Central memory CD8-positive, alpha-beta T cell (primary cell): ENCODE measurements around the gene CHCHD6.

ENCODE experiments used
- ATAC-seq: fragments of 150-1000 bp; cut with Tn5 transposase; replicated peaks from 2 replicates; pipeline ENCODE4 v1.10.0; 2022; ENCODE audit warnings: mild to moderate bottlenecking, moderate FRiP score, moderate number of reproducible peaks; ENCODE audit not compliant: poor library complexity, severe bottlenecking; ENCODE audit errors: extremely low read depth
- DNase-seq, 2 donors: peaks; one replicate each; pipeline ENCODE4 v3.0.0; 2021; ENCODE audit warnings: low spot score in 2 of 2
- H3K27ac Mint-ChIP-seq: one replicate; pipeline ENCODE4 v1.8.0; 2022; ENCODE audit warnings: low read depth, mild to moderate bottlenecking, moderate library complexity, mixed read lengths
- H3K27me3 Mint-ChIP-seq: one replicate; pipeline ENCODE4 v1.8.0; 2022; ENCODE audit warnings: mixed read lengths
- H3K36me3 Mint-ChIP-seq: one replicate; pipeline ENCODE4 v1.8.0; 2022; ENCODE audit warnings: mild to moderate bottlenecking, moderate library complexity, mixed read lengths; ENCODE audit not compliant: insufficient read depth
- H3K4me1 Mint-ChIP-seq: one replicate; pipeline ENCODE4 v1.8.0; 2022; ENCODE audit warnings: mixed read lengths
- H3K4me3 Mint-ChIP-seq: one replicate; pipeline ENCODE4 v1.8.0; 2022; ENCODE audit warnings: mild to moderate bottlenecking, moderate library complexity, mixed read lengths
- H3K9me3 Mint-ChIP-seq: one replicate; pipeline ENCODE4 v1.8.0; 2022; ENCODE audit warnings: mixed read lengths

CHCHD6 gene

DNA sequence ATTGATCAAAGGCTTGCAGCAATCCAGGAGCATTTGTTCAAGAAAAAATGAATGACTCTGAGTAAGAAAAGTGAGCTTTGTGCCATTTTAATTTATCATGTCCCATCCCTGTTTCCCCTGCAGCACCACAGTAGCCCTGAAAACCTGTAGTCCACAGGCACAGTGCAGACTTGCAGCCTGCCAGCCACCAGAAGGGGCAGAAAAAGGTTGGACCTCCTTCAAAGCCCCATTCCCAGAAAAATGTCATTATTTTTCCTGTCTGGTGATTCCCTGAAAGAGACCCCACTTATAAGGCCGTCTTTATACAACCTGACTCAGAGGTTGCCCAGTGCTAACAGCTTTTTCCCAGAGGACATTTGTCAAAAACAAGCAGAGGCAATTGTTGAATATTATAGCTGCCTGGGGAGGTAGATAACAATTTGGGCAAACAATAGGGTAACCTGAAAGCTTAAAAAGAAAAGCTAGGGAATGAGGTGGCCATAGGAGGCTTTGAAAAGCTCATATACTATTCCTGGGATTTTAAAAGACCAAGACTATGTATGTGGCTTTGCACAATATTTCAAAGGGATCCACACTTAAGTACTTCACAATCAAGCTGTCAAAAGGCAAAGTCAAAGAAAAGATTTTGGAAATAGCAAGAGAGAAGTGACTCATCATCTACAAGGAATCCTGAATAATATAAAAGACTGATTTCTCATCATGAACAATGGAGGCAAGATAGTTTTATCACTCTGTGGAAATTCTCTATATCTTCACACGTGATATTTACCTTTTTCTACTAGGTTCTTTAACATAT lies 142.1 kb downstream of the CHCHD6 start:
- Mint-ChIP-seq H3K9me3 (no peaks in the 10 kb centered on the region), H3K4me1 (no peaks in the 10 kb centered on the region), H3K36me3 (peaks cover 2% of the 10 kb centered on the region), H3K27ac (no peak overlapping the region), H3K27me3 (no peaks in the 10 kb centered on the region), H3K4me3 (no peak overlapping the region)
- DNase-seq, result no peak
- no peak for ATAC-seq

DNA sequence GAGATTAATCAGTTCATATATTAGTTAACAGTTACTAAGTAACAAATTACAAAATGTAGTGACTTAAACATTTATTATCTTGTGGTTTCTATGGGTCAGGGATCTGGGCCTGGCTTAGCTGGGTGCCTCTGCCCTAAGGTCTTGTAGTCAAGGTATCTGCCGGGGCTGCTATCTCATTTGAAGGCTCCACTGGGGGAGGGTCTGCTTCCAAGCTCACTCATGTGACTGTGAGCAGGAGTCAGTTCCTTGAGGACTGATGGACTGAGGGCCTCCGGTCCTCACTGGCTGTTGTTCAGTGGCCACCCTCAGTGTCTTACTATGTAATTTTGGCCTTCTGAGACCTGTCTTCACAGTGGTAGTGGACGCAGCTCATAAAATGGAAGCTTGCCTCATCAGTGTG lies 143.0 kb downstream of the CHCHD6 start:
- Mint-ChIP-seq H3K27ac (no peak overlapping the region), H3K27me3 (no peaks in the 10 kb centered on the region), H3K4me1 (no peaks in the 10 kb centered on the region), H3K9me3 (no peaks in the 10 kb centered on the region), H3K4me3 (no peak overlapping the region), H3K36me3 (peaks cover 2% of the 10 kb centered on the region)
- no peak for ATAC-seq
- no peak for DNase-seq

DNA sequence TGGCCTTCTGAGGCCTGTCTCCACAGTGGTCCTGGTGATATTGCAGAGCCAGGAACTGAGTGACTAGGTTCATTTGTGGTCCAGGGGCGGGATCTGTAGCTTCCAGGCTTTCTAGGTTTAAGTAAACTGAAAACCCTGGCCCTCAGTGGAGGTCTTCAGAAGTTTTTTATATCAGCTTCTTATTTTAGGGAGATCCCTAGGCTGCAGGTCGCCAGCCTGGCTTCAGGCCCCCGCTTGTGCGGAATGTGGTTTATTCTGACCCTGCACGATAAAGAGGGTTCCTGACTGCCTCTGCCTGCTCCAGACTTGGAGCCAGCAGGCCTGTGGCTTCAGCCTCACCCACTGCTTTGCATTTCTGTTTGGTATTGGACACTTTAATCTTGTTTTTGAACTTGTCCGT lies 145.0 kb downstream of the CHCHD6 start:
- Mint-ChIP-seq H3K9me3 (no peaks in the 10 kb centered on the region), H3K4me3 (no peak overlapping the region), H3K27ac (no peak overlapping the region), H3K27me3 (no peaks in the 10 kb centered on the region), H3K4me1 (peaks cover 3% of the 10 kb centered on the region), H3K36me3 (peaks cover 2% of the 10 kb centered on the region)
- no peak for DNase-seq
- ATAC-seq, result no peak

DNA sequence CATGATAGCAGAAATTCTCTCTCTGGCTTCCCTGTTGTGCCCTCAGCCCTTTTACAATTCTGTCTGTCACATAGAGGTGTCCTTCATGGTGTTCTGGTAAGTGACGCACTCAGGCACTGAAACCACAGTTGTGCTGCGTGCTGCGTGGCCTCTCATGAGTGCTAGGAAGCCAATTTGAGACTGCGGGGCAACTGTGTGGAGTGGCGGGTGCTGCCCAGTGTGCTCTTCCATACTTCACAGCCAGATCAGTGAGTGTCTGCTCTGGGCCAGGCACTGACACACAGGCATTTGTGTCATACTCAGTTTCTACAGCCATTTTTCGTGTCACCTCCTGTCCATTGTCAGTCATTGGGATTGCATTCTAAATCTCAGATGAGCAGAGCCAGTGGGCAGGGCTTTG lies 145.7 kb downstream of the CHCHD6 start:
- Mint-ChIP-seq H3K4me1 (peaks cover 5% of the 10 kb centered on the region), H3K27me3 (no peaks in the 10 kb centered on the region), H3K9me3 (no peaks in the 10 kb centered on the region), H3K36me3 (peaks cover 2% of the 10 kb centered on the region), H3K4me3 (no peak overlapping the region), H3K27ac (no peak overlapping the region)
- no peak for ATAC-seq
- no peak for DNase-seq

DNA sequence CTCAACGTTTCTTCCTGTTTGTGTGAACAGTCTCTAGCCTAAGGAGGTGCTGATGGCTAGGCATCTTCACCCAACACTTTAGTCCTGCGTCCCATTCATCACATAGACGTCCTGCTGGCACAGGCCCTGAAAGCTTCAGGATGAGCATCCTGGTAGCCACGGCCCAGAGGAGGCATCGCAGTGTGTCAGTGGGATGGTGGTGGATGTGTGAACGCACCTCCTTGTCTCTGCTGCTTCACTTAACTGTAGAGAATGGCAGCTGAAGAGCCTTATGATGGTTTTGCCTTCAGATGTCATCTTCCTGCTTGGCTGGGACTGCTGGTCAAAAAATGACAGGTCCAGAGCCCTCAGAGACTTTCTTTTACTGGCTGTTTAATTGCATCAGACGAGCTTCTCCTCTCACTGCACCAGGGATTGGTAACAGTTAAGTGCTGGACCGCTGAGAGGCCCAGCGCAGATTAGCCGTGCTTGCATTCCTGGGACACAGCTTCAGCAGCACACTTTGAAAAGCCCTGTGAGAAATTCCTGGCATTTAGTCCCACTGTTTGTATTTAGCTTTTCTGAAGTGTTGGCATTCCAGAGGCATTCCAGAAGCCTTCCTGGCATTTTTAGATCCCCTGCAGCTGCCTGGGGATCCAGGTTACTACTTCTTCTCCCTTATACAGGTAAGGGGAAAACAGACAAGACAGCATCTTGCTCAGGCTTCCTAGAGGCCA lies 146.5 kb downstream of the CHCHD6 start:
- DNase-seq (no peak), ATAC-seq (no peak)
- Mint-ChIP-seq H3K9me3 (no peaks in the 10 kb centered on the region), H3K27me3 (no peaks in the 10 kb centered on the region), H3K36me3 (peaks cover 2% of the 10 kb centered on the region), H3K27ac (no peak overlapping the region), H3K4me1 (peaks cover 5% of the 10 kb centered on the region), H3K4me3 (no peak overlapping the region)

DNA sequence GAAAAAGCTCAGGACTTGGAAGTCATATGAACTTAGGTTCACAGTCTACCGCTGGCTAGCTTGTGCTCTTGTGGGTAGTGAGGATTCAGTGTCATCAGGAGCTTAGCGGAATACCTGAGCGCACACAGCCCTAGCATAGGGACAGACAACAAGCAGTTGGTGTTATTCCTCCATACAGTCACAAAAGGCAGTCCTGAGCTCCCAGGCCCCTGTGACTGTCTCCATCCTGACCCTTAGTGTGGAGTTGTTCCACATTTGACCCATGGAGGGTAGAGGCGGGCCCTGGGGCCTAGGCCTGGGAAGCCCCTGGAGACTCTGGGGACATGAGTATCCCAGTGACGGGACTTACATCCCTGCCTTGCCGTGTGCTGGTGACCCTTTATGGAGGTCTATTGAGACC lies 147.3 kb downstream of the CHCHD6 start:
- Mint-ChIP-seq H3K27ac (no peak overlapping the region), H3K4me1 (peaks cover 5% of the 10 kb centered on the region), H3K4me3 (no peak overlapping the region), H3K27me3 (no peaks in the 10 kb centered on the region), H3K36me3 (peaks cover 2% of the 10 kb centered on the region), H3K9me3 (no peaks in the 10 kb centered on the region)
- DNase-seq, result no peak
- ATAC-seq, result no peak

DNA sequence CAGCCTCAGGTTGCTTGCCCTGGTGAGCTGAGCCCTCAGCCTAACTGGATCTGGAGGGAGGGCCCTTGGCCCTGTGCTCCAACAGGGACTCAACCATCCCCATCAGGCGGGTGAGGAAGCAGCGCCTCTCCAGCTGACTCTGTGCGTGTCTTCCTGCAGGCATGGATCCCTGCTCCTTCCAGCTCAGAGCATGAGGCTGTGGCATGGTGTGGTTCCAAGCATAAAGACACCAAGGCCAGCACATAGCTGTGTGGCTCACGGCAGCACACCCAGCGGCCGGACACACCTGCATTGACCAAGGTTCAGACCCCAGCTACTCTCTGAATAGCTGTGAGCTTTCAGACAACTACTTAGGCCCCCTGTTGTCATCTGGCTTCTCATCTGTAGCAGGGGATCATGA lies 147.9 kb downstream of the CHCHD6 start:
- H3K4me1 Mint-ChIP-seq, result peaks cover 5% of the 10 kb centered on the region
- DNase-seq, result no peak
- H3K27ac Mint-ChIP-seq, result no peak overlapping the region
- no peaks in the 10 kb centered on the region for H3K27me3 Mint-ChIP-seq
- H3K36me3 Mint-ChIP-seq, result peaks cover 2% of the 10 kb centered on the region
- no peaks in the 10 kb centered on the region for H3K9me3 Mint-ChIP-seq
- no peak overlapping the region for H3K4me3 Mint-ChIP-seq
- no peak for ATAC-seq

DNA sequence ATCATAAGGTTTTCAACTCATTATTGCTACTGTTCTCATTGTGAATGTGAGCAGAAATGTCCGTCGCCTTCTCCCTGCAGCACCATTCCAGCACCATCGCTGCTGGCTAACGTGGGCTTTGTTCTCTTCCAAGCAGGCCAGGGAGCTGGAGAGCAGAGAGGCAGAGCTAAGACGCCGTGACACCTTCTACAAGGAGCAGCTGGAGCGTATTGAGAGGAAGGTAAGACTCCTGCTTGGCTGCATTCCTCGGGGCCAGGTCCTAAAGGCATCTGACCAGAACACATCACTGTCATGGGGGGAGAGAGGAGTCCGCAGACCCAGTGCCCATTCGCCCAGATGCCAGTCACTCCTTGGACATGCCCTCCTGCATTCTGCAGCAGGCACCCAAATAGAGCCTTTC lies 148.5 kb downstream of the CHCHD6 start:
- Mint-ChIP-seq H3K4me1 (peaks cover 5% of the 10 kb centered on the region), H3K27me3 (no peaks in the 10 kb centered on the region), H3K36me3 (peaks cover 2% of the 10 kb centered on the region), H3K27ac (no peak overlapping the region), H3K9me3 (no peaks in the 10 kb centered on the region), H3K4me3 (no peak overlapping the region)
- ATAC-seq, result no peak
- DNase-seq, result no peak

DNA sequence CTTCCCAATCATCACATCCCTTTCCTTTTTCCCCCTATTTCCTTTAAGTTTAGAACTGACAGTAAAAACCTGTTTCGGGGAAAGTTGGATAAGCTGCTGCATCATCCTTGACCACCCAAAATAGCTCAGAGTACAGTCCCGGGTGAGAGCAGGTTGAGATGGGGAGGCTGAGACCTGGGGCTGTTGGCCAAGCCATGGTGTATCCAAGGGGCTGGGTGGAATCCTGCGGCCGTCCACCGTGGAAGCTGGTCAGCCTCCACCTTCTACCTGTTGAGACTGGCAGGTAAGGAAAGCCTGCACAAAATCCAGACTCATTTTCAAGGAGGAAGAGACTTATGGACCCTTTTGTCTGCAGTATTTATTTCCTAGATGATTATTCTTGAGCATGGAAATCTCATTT lies 150.6 kb downstream of the CHCHD6 start:
- no peak for ATAC-seq
- Mint-ChIP-seq H3K4me3 (no peak overlapping the region), H3K36me3 (no peaks in the 10 kb centered on the region), H3K27me3 (no peaks in the 10 kb centered on the region), H3K27ac (no peak overlapping the region), H3K9me3 (no peaks in the 10 kb centered on the region), H3K4me1 (peaks cover 5% of the 10 kb centered on the region)
- no peak for DNase-seq

DNA sequence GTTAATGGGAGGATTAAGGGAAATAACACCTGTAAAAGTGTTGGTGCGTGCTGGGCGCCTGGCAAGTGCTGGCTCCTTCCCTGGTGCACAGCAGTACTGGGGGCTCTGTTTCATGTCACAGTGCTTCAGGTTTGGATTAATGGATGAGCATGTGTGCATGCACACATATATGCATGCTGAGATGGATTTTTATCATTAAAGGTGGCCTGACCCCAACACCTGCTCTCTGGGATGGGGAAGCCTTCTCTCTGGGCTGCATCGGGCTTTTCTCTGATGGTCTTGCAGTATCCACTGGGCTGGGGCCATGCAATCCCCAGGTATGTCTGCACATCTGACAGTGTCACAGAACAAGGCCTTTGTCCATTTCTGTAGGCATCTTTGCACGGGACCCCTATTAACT lies 151.3 kb downstream of the CHCHD6 start:
- Mint-ChIP-seq H3K4me3 (no peak overlapping the region), H3K27ac (no peak overlapping the region), H3K36me3 (no peaks in the 10 kb centered on the region), H3K9me3 (no peaks in the 10 kb centered on the region), H3K4me1 (peaks cover 5% of the 10 kb centered on the region), H3K27me3 (no peaks in the 10 kb centered on the region)
- DNase-seq, result no peak
- ATAC-seq, result no peak

DNA sequence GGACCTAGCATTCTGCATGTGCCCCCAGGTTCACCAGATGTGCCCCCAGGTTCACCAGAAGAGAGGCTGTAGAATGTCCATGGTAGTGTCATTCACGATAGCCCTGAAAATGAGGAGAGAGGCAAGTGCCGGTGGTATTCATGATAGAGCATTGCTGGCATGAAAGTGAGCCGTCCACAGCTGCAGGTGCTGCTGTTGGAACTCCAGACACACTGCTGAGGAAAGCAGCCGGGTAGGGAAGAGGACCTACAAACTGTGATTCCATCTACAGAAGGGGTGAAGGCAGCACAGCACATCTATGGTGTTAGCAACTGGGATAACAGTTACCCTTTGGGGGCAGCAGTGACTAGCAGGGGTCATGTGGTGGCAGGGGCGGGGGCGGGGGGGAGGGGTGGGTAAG lies 153.9 kb downstream of the CHCHD6 start:
- ATAC-seq, result no peak
- no peak overlapping the region for H3K4me3 Mint-ChIP-seq
- no peaks in the 10 kb centered on the region for H3K36me3 Mint-ChIP-seq
- H3K9me3 Mint-ChIP-seq, result no peaks in the 10 kb centered on the region
- peaks cover 5% of the 10 kb centered on the region for H3K4me1 Mint-ChIP-seq
- H3K27ac Mint-ChIP-seq, result no peak overlapping the region
- no peak for DNase-seq
- H3K27me3 Mint-ChIP-seq, result no peaks in the 10 kb centered on the region

DNA sequence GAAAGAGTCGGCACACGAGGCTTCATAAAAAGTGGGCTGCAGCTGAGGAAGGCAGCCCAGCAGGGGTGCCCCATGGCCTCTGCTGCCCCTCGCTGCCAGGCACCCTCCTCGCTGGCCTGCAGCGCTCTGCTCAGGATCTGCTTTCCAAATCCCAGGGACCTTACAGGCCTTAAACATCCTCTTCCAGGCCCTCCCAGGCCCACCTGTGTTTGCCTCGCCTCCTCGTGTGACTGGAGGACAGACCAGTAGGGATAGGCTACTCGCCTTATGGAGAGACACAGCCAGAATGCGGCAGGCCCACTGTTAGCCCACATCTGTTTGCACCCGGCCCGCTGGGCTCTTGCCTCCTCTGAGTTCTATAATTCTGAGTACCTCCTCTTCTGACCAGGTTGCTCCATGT lies 154.4 kb downstream of the CHCHD6 start:
- no peaks in the 10 kb centered on the region for H3K27me3 Mint-ChIP-seq
- no peaks in the 10 kb centered on the region for H3K36me3 Mint-ChIP-seq
- H3K27ac Mint-ChIP-seq, result no peak overlapping the region
- no peak for DNase-seq
- H3K4me1 Mint-ChIP-seq, result peaks cover 5% of the 10 kb centered on the region
- ATAC-seq, result no peak
- no peak overlapping the region for H3K4me3 Mint-ChIP-seq
- no peaks in the 10 kb centered on the region for H3K9me3 Mint-ChIP-seq

DNA sequence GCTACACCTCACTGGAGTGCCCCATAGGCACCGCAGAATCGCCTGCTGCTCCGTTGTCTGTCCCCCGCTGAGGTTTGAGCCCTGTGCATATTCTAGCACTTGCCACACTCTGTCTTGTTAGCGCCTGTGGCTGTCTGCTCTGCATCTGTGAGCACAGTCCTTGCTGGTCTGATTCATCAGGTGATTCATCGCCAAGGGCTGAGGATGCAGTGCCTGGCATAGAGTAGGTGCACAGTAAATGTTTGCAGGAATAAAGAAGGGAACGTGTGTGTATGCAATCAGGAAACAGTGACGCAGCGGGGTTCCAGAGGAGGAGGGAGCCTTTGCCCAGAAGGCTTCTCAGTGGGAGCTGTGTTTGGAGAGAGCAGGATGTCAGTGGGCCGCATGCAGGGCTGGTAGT lies 154.8 kb downstream of the CHCHD6 start:
- ATAC-seq (no peak), DNase-seq (no peak)
- H3K9me3 Mint-ChIP-seq, result no peaks in the 10 kb centered on the region
- no peak overlapping the region for H3K4me3 Mint-ChIP-seq
- peaks cover 4% of the 10 kb centered on the region for H3K4me1 Mint-ChIP-seq
- no peak overlapping the region for H3K27ac Mint-ChIP-seq
- peaks cover 2% of the 10 kb centered on the region for H3K36me3 Mint-ChIP-seq
- no peaks in the 10 kb centered on the region for H3K27me3 Mint-ChIP-seq
